HG03439 (cell line): Measurements from ENCODE around the gene MTG2.

Experiments used
- ATAC-seq: cut with Tn5 transposase; IDR thresholded peaks from one replicate; pipeline ENCODE4 v1.9.1; 2021; ENCODE audit warnings: mild to moderate bottlenecking, moderate library complexity; ENCODE audit not compliant: unreplicated experiment

The MTG2 gene

DNA sequence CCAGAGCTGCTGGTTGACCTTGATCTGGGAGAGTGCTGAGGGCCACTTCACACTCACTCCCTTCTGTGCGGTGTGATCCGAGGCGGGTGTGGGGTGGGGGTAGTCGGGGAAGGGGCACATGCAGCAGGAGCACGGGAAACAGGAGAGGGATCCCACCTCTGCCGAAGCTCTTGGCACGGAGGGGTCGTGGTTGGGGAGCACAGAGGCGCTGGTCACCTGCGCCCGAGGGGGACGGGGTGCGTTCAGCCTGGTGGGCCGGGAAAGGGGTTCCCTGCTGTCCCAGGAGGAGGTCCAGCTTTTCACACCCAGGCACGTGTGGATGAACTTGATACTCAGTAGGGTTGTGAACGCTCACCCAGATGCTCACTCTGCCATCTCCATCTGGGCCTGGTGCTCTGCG lies 22.0 kb upstream of the MTG2 start:
- no peak for ATAC-seq

DNA sequence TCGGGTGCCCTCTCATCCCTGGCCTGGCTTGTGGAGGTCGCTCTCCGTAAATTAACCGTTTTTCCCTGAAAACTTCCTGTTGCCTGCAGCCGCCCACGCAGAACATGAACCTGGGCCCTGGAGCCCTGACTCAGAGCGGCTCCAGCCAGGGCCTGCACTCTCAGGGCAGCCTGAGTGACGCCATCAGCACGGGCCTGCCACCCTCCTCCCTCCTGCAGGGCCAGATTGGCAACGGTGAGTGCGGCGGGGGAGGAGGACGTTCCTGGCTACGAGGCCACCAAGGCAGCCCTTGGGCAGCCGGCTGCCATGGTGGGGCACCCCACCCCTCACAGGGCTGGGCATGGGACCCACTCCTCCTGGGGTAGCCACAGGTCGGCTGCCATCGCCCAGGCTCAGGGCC lies 21.5 kb upstream of the MTG2 start:
- no peak for ATAC-seq

GRCh38 chr20:62162765-62163484 lies 19.9 kb upstream of the MTG2 start:
- ATAC-seq = no peak

DNA sequence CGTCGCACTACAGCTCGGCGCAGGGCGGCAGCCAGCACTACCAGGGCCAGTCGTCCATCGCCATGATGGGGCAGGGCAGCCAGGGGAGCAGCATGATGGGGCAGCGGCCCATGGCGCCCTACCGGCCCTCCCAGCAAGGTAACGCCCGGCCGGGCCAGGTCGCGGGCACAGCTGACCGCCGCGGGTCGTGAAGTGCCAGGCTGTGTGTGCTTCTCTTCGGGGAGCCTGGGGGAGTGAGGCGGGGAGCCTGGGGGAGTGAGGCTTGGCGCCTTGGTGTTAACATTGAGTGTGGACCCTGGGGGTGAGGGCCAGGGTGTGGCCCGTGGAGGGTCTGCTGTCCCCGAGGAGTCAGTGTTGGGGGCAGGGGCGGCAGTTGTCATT lies 19.4 kb upstream of the MTG2 start:
- no peak for ATAC-seq

- no peak for ATAC-seq
Observed at GRCh38 chr20:62163986-62164762, 18.7 kb upstream of the MTG2 start.

GRCh38 chr20:62164879-62165761 lies 17.7 kb upstream of the MTG2 start:
- no peak for ATAC-seq

DNA sequence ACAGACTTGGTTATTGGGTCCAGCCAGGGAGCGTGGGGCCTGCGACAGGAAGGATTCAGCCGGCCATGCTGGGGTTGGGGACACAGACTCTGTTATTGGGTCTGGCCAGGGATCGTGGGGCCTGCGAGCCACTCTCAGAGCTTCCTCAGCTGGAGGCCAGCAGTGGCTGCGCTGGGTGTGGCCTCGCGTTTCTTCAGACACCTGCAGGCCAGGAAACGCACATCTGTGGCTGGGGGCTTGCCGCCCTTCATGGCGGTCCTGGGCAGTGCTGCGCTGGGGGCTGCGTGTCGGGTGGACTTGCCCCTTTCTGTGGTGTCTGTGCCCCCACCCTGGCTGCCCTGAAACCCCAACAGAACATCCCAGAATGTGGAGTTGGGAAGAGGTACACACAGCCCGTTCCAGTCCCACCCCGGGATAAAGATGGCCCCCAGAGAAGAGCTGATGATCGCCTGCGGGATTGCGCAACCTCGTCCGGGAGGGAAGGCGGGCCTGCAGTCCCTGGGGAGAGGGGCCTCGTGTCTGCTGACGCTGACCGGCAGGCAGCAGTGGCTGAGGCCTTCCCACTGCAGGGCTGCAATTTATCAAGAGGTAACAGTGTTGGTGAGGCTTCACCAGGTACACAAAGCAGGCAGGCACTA lies 16.9 kb upstream of the MTG2 start:
- no peak for ATAC-seq

- ATAC-seq = no peak
Observed at GRCh38 chr20:62167474-62167873, 15.4 kb upstream of the MTG2 start.

- no peak for ATAC-seq
Observed at GRCh38 chr20:62168061-62168460, 14.8 kb upstream of the MTG2 start.

DNA sequence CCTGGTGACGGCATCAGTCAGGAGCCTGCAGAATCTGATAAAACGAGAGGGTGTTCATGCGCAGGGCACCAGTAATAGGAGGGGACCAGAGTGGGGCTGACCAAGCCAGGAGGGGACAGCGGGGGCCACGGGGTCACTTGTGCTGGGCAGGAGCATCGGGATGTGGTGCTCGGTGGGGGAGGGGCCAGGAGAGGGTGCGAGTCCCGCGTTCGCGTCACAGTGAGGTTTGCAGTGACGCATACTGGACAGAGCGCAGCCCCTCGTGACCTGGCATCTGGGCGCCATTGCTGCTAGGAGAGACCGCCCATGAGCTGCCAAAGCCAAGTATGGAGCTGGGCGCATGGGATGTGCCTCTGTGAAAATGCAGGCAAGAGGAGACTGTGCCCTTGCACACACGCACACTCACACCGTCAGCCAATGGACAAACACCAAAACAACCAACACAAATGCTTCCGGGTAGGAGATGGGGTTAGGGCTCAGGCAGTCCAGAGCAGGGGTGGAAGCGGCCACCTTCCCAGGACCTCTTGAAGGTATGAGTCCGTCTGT lies 13.9 kb upstream of the MTG2 start:
- no peak for ATAC-seq

- ATAC-seq = no peak
Observed at GRCh38 chr20:62170536-62170935, 12.3 kb upstream of the MTG2 start.

- no peak for ATAC-seq
Observed at GRCh38 chr20:62171245-62171644, 11.6 kb upstream of the MTG2 start.

DNA sequence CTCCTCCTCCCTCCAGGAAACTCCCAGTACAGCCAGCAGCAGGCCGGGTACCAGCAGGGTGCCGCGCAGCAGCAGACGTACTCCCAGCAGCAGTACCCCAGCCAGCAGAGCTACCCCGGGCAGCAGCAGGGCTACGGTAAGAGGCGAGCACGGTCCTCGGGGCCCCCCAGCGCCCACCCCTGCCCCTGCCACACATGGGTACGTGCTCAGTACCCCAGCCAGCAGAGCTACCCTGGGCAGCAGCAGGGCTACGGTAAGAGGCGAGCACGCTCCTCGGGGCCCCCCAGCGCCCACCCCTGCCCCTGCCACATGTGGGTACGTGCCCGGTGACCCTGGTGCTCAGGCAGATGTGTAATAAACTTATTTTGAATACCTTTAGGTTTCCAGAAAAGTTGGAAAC lies 10.2 kb upstream of the MTG2 start:
- no peak for ATAC-seq

DNA sequence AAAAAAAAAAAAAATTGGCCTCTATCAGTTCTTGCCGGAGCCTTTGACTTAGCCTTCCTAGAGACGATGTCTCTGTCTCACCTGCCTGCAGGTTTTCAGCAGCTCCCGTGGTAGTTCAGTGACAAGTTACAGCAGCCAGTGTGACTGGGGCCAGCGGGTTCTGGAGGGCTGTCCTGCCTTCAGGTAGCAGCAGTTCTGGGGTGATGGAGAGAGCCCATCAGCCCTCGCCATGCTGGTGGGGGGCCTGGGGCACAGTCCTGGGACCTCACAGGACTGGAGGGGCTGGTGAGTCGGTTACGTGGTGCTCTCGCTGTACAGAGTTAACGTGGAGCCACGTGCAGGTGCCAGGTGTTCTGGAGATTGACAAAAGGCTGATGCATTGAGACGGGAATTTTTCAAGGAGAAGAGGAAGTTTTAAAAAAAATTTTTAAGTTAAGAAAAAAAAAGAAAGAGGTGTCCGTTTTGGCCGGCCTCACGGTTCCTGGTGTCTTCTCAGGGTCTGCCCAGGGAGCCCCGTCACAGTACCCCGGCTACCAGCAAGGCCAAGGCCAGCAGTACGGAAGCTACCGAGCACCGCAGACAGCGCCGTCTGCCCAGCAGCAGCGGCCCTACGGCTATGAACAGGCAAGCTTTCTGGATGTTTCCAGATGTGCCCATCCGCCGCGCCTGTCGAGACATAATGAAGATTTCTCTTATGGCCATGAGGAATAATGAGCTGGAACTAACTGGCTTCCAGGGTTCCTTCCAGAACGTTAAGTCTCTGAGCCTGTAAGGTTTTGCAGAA lies 8.6 kb upstream of the MTG2 start:
- ATAC-seq = no peak

DNA sequence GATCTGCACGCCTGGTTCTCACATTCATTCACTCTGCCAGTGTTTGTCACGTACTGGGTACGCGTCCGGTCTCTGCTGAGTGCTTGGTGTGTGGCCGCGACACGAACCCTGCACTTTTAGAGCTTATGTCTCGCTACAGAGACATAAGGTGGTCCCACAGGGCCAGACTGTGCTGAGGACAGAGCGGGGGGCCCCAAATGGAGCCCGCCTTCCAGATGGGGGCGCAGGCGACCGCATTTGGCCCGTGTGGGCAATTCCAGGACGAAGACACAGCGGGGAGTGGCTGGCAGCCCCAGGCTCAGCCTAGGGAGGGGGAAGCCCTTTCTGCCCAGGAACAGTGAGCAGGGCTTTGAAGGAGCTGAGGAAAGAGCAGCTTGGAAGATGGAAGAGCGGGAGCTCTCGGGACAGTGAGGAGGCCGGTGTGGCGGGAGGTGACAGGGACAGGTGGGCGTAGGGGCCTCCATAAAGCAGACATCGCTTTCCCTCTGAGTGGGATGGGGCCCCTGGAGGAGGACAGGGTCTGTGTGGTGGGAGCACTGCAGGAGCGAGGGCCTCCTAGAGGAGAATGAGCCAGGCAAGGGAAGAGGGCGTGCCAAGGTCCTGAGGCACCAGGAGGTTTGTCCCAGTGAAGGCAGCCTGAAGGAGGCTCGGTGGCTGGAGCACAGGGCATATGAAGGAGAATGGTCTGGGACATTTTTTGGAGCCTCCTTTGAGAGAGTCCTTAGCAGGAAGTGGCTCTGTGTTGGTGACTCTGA lies 7.8 kb upstream of the MTG2 start:
- no peak for ATAC-seq

DNA sequence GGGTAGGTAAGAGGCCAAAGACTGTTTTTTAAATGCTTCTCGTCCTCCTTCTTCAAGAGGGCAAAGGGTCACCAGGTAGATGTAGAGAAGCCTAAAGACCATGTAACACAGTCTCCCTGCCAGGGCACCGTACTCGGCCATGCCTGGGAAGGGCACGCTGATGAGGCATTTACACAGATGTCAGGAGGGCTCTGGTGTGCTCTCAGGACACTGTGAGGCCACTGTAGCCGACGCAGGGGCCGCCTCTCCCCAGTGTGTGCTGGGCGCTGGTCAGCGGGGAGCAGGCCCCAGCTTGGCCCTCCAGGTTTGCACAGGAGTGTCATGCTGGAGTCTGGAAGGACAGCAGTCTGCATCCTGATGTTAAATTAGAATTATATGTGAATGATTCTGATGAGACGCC lies 7.1 kb upstream of the MTG2 start:
- no peak for ATAC-seq

DNA sequence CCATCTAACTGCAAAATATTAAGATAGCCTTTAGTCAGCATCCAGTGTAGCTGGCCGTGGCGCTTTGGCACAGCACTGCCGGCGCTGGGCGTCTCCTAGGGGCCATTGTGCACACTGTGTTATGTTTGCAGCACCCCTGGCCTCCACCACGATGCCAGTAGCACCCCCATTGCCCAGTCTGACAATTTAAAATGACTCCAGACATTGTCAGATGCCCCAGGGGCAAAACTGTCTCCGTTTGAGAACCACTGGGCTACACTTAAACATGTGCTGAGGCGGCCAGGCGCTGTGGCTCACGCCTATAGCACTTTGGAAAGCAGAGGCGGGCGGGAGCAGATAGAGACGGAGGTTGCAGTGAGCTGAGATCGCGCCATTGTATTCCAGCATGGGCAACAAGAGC lies 6.0 kb upstream of the MTG2 start:
- ATAC-seq = no peak

DNA sequence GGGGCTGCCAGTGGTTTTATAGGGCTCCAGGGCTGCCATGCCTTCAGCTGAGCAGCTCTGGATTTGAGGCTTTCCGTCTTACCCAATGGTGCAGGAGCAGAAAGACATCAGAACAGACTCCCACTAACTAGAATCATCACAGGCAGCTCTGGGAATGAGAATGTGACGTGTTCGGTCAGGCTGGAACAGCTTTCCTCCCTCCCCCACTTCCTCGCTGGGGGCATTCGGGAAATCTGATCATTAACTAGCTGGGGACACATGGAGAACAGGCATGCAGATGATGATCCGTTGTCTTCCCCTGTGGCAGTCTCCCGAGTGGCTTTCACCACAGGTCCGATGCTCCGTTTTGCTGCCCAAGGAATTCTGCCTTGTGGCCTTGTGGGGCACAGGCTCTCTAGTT lies 5.5 kb upstream of the MTG2 start:
- no peak for ATAC-seq
